Fibroblast of villous mesenchyme (primary cell): ENCODE measurements around the gene DBX2. TPM values are rescaled to one million over a fixed set of nuclear protein-coding genes. Genes with fewer than 3 reads are reported as not detected.

Experiments used
- DNase-seq: peaks from one replicate; pipeline ENCODE4 v3.0.0-alpha.2; 2010; ENCODE audit warnings: low read depth
- H3K4me3 ChIP-seq: 2 replicates; pipeline ENCODE4 v1.5.1; 2011; ENCODE audit warnings: low read depth, mild to moderate bottlenecking, low read length
- total RNA-seq: library from RNA; depleted of rRNA; stranded (reverse); fragments of >200 nt; gene quantifications from 2 replicates; pipeline ENCODE4 v1.2.3, GENCODE V29; 2012
- TF ChIP-seq, protein P1 (sequence below): IDR thresholded peaks from 2 replicates; pipeline ENCODE4 v1.5.1; 2012; ENCODE audit warnings: low read depth, mild to moderate bottlenecking, low read length; ENCODE audit not compliant: insufficient read depth

The DBX2 gene
- total RNA-seq, 1 donor = not detected

DNA sequence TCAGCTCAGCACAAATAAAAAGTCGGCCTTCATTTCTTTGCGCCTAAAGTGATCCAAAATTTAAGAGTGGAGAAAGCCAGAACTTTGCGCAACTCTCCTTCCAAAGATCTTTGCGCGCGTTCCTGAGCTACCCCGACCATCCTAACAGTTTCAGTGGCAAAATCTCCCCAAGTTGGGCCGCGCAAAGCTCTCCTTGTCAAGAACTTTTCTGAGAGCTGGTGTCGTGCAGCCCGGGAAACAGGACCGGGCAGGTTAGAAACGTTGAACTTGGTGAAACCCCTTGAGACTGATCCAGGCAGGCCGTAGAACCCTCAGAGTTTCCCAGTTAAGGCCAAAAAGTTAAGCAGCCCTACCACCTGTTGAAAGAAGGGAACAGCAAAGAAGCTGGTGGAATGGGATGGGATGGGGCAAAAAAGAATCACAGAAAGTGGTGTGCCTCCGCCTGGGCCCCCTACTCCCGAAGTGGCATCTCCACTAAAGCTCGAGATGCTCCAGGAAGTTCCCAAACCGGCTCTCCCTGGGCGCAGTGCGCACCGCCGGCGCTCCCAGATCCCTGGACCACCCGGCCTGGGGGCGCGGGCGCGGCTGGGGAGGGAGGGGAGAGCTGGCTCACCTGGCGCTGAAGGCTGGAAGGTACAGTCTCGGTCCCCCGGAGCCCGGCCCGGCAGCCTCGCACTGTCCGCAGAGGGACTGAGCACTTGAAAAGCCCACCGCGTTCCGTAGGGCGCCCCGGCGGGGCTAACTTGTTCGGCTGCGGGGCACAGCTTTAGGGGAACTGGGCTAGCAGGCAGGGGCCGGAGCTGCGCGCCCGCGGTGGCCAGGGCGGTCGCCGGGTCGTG, 768 bp downstream of the DBX2 start:
- TF ChIP-seq, protein P1, sequence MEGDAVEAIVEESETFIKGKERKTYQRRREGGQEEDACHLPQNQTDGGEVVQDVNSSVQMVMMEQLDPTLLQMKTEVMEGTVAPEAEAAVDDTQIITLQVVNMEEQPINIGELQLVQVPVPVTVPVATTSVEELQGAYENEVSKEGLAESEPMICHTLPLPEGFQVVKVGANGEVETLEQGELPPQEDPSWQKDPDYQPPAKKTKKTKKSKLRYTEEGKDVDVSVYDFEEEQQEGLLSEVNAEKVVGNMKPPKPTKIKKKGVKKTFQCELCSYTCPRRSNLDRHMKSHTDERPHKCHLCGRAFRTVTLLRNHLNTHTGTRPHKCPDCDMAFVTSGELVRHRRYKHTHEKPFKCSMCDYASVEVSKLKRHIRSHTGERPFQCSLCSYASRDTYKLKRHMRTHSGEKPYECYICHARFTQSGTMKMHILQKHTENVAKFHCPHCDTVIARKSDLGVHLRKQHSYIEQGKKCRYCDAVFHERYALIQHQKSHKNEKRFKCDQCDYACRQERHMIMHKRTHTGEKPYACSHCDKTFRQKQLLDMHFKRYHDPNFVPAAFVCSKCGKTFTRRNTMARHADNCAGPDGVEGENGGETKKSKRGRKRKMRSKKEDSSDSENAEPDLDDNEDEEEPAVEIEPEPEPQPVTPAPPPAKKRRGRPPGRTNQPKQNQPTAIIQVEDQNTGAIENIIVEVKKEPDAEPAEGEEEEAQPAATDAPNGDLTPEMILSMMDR = no peak
- no peak overlapping the region for H3K4me3 ChIP-seq
- no peak for DNase-seq

GRCh38 chr12:45042599-45042998, 8.3 kb downstream of the DBX2 start:
- TF ChIP-seq, protein P1 = no peak
- DNase-seq = no peak
- no peak overlapping the region for H3K4me3 ChIP-seq

DNA sequence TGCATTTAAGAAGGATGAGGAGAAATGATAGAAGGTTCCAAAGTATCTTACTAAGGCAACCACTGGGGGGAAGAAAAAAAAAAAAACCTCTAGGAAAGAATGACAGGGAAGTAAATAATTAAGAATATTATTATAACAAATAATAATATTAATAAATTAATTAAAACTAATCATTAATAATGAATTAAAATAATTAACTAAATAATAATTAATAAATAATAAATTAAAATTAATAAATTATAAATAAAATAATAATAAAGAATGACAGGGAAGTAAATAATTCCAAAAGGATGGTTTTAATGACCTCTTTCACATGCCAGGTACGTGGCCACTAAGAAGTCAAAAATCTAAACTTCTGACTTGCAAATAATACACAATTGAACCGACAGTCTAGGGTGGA, 9.9 kb downstream of the DBX2 start:
- DNase-seq = no peak
- H3K4me3 ChIP-seq = no peak overlapping the region
- TF ChIP-seq, protein P1 = no peak

- DNase-seq = no peak
- H3K4me3 ChIP-seq = no peak overlapping the region
- TF ChIP-seq, protein P1 = no peak
Measured at GRCh38 chr12:45039757-45040156, 11.1 kb downstream of the DBX2 start.

DNA sequence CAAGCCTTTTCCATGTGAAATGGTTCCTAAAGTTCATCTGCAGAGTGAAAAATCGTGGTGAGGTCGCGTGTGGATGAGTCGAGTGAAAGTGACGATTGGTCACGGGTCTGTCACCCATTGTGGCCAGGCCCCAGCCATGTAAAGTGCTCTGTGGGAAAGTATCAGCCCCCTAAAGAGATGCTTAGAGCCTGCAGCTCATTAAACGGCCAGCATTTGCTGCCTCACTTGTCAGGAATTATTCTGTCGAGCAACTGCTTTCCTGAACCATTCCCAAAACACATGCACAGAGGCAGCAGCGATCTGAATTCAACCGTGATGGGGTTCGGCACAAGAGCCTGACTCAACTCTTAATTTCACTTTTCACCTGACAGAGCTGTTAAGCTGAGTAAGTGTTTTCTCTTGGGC, 16.0 kb downstream of the DBX2 start:
- no peak for DNase-seq
- no peak overlapping the region for H3K4me3 ChIP-seq
- TF ChIP-seq, protein P1 = no peak

DNA sequence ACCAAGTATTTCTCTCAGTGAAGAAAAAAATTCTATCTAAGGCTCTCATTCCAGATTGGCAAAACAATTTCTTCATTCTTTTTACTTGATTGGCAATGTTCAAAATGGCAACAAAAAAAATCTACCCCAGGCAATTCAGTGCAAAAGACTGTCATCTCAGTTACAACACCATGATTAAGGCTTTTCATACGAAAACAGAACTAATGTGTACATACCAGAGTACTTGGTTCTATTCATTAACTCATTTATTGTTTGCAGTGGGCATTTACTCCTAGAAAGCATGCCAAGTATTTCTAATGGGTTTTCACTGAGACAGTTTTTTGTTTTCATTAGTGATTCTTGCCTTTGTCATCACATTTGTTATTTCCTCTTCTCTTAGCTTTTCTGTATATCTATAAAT, 33.0 kb downstream of the DBX2 start:
- DNase-seq = peak; percentile 1
- TF ChIP-seq, protein P1 = no peak
- H3K4me3 ChIP-seq = no peak overlapping the region
